Measurements from ENCODE around the gene TSACC.
A peak's percentile ranks its signal among the peaks of the same experiment; 100 is the strongest.

Gene TSACC

GRCh38 chr1:156376958-156377919, 38.9 kb downstream of the TSACC start:
- DNase-seq, result no peak

GRCh38 chr1:156378557-156378956, 40.2 kb downstream of the TSACC start:
- DNase-seq, result no peak

- DNase-seq, result no peak
Measured at GRCh38 chr1:156379420-156380165, 41.3 kb downstream of the TSACC start.

- no peak for DNase-seq
Measured at GRCh38 chr1:156382561-156382960, 44.2 kb downstream of the TSACC start.

- peak; percentile 70 to 72 for DNase-seq
Measured at GRCh38 chr1:156383023-156383422, 44.7 kb downstream of the TSACC start.

GRCh38 chr1:156384007-156384406, 45.7 kb downstream of the TSACC start:
- no peak for DNase-seq

- no peak for DNase-seq
Measured at GRCh38 chr1:156384658-156385057, 46.3 kb downstream of the TSACC start.

GRCh38 chr1:156385534-156386031, 47.3 kb downstream of the TSACC start:
- DNase-seq, result peak; percentile 77 to 78

GRCh38 chr1:156386134-156386901, 48.0 kb downstream of the TSACC start:
- no peak for DNase-seq

GRCh38 chr1:156386949-156387869, 48.9 kb downstream of the TSACC start:
- no peak for DNase-seq

- no peak for DNase-seq
Measured at GRCh38 chr1:156387870-156388173, 49.5 kb downstream of the TSACC start.

- DNase-seq, result no peak
Measured at GRCh38 chr1:156388174-156389137, 50.1 kb downstream of the TSACC start.

GRCh38 chr1:156389311-156389710, 51.0 kb downstream of the TSACC start:
- DNase-seq, result no peak

- DNase-seq, result no peak
Measured at GRCh38 chr1:156390469-156391365, 52.4 kb downstream of the TSACC start.

- DNase-seq, result no peak
Measured at GRCh38 chr1:156391366-156391677, 53.0 kb downstream of the TSACC start.

GRCh38 chr1:156391701-156392100, 53.4 kb downstream of the TSACC start:
- DNase-seq, result no peak

- DNase-seq, result no peak
Measured at GRCh38 chr1:156392452-156392853, 54.1 kb downstream of the TSACC start.

GRCh38 chr1:156393095-156393494, 54.8 kb downstream of the TSACC start:
- no peak for DNase-seq

GRCh38 chr1:156394082-156394481, 55.8 kb downstream of the TSACC start:
- DNase-seq, result no peak
